Upper lobe of right lung (tissue), 1 donor: ENCODE data around the gene RGS12. TPM values are rescaled to one million over a fixed set of nuclear protein-coding genes. Genes with fewer than 3 reads are reported as not detected.

Experiments
- ATAC-seq: fragments of 200-7000 bp; cut with Tn5 transposase; one replicate; pipeline ENCODE4 v1.9.1; 2020; ENCODE audit warnings: mild to moderate bottlenecking, moderate library complexity
- DNase-seq: peaks from one replicate; pipeline ENCODE4 v3.0.0-alpha.2; 2020
- H3K27ac ChIP-seq: fragments of 200-600 bp; one replicate; pipeline ENCODE4 v1.8.0; 2022
- H3K27me3 ChIP-seq: fragments of 200-600 bp; one replicate; pipeline ENCODE4 v1.8.0; 2022; ENCODE audit warnings: mild to moderate bottlenecking
- H3K36me3 ChIP-seq: fragments of 200-600 bp; one replicate; pipeline ENCODE4 v1.8.0; 2022
- H3K4me1 ChIP-seq: fragments of 200-600 bp; one replicate; pipeline ENCODE4 v1.8.0; 2022
- H3K4me3 ChIP-seq: fragments of 200-600 bp; one replicate; pipeline ENCODE4 v1.8.0; 2022; ENCODE audit warnings: mild to moderate bottlenecking
- H3K9me3 ChIP-seq: fragments of 200-600 bp; one replicate; pipeline ENCODE4 v1.8.0; 2022
- CTCF ChIP-seq: fragments of 200-600 bp; IDR thresholded peaks from one replicate; pipeline ENCODE4 v1.8.0; 2022; ENCODE audit warnings: antibody characterized with exemption
- intact Hi-C: fragments of 100-400 bp; cut with DNase I; formaldehyde crosslinking; loops from one replicate; pipeline ENCODE4 v1.11.0; 2022
- total RNA-seq: library from RNA; stranded (reverse); fragmentation: NEBNext Ultra II Directional; extraction: Animal tissue kit (Norgen Biotek cat#: 25700); gene quantifications from one replicate; pipeline ENCODE4 v1.2.1, GENCODE V29; 2021
- donor health status: DM: no; HTN: yes; CAD: no; lungs with severe emphysema.

Gene RGS12
- total RNA-seq, 1 donor from 2014 or later: 58.2 TPM

GRCh38 chr4:3335982-3336381 is 43.2 kb downstream of the RGS12 start:
- no peak for ATAC-seq
- Histone ChIP-seq H3K9me3 (no peaks in the 10 kb centered on the region), H3K4me1 (peaks cover 5% of the 10 kb centered on the region), H3K27ac (no peak overlapping the region), H3K27me3 (no peaks in the 10 kb centered on the region), H3K4me3 (no peak overlapping the region), H3K36me3 (no peaks in the 10 kb centered on the region)
- intact Hi-C loops: no loop called here
- DNase-seq: no peak
- no peak for TF ChIP-seq CTCF

DNA sequence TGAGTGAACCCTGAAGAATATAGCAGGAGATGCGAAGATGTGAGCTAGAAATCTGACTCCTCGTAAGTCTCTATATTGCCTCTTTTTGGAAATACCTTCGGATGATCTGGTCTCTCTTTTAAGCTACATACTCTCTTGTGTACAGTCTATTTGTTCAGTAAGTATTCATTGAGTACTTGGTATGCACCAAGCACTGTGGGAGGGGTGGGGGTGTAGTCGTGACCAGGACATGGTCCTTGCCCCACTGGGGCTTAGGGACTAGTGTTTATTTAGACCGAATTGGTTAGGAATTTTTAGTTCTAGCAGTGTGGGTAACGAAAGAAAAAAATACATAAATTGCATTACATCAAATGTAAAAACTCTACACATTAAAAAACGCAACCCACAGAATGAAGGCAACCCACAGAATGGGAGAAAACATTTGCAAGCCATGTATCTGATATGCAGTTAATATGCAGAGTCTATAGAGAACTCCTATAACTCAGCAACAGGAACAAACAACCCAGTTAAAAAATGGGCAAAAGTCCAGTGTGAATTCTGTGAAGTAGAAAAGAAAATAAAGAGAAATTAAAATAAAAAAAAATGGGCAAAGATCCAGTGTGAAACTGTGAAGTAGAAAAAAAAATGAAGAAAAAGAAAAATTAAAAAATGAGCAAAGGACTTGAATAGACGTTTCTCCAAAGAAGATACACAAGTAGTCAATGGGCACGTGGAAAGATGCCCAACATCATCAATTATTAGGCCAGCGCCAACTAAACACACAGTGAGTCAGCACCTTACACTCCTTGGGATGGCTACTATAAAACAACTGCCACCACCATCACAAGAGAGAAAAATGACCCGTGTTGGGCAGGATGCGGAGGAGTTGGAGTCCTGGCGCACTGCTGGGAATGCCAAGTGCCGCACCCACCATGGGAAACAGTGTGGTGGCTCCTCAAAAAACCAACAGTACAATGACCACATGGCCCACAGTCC is 43.8 kb downstream of the RGS12 start:
- peaks cover 4% of the 10 kb centered on the region for H3K4me1 ChIP-seq
- no peak overlapping the region for H3K4me3 ChIP-seq
- no peaks in the 10 kb centered on the region for H3K9me3 ChIP-seq
- intact Hi-C loops: no loop called here
- H3K27me3 ChIP-seq: no peaks in the 10 kb centered on the region
- ATAC-seq (no peak), DNase-seq (no peak)
- no peak for TF ChIP-seq CTCF
- H3K36me3 ChIP-seq: no peaks in the 10 kb centered on the region
- H3K27ac ChIP-seq: no peak overlapping the region

GRCh38 chr4:3337357-3337732 is 44.5 kb downstream of the RGS12 start:
- peaks cover 4% of the 10 kb centered on the region for H3K4me1 ChIP-seq
- ATAC-seq (no peak), DNase-seq (no peak)
- H3K36me3 ChIP-seq: no peaks in the 10 kb centered on the region
- no peak overlapping the region for H3K27ac ChIP-seq
- intact Hi-C loops: no loop called here
- H3K4me3 ChIP-seq: no peak overlapping the region
- TF ChIP-seq CTCF: no peak
- no peaks in the 10 kb centered on the region for H3K27me3 ChIP-seq
- H3K9me3 ChIP-seq: no peaks in the 10 kb centered on the region

DNA sequence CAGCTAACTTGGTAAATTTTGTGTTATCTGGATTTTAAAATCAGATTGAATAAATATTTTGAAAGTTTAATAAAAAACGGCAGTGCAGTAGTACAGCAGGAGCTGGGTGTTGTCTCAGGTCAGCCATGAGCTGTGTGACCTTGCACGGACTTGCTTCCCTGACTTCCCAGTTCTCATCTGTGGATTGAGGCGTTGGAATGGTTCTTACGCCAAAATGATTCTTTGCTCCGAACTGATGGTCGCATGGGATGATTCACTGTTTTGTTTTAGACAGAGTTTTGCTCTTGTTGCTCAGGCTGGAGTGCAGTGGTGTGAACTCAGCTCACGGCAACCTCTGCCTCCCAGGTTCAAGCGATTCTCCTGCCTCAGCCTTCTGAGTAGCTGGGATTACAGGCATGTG is 45.0 kb downstream of the RGS12 start:
- DNase-seq (no peak), ATAC-seq (no peak)
- peaks cover 4% of the 10 kb centered on the region for H3K4me1 ChIP-seq
- intact Hi-C loops: no loop called here
- TF ChIP-seq CTCF: no peak
- no peak overlapping the region for H3K27ac ChIP-seq
- H3K4me3 ChIP-seq: no peak overlapping the region
- no peaks in the 10 kb centered on the region for H3K27me3 ChIP-seq
- no peaks in the 10 kb centered on the region for H3K9me3 ChIP-seq
- no peaks in the 10 kb centered on the region for H3K36me3 ChIP-seq

DNA sequence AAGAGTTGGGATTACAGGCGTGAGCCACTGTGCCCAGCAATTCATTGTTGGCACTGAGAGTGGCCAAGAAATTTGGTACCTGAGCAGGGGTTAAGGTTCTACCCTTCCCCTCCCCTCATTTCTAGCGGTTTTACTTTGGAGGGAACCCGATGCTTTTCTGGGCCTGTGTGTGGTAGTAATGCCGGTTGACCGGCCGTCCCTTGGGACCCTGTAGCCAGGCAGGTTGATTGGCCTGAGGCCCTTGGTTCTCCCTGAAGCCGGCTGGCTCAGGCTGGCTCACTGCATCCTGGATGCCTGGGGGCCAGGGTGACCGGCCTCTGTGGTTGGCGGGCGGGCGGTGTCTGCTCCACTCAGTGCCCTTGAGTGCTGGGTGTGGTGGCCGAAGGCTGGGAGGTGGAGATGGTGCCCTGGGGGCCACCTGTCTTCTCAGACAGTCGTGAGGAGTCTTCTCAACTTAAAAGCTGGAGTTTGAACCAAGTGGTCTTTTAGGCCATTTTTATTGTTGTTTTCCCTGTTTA is 45.6 kb downstream of the RGS12 start:
- no peak overlapping the region for H3K27ac ChIP-seq
- DNase-seq (no peak), ATAC-seq (no peak)
- TF ChIP-seq CTCF: no peak
- H3K9me3 ChIP-seq: no peaks in the 10 kb centered on the region
- H3K27me3 ChIP-seq: no peaks in the 10 kb centered on the region
- H3K4me3 ChIP-seq: no peak overlapping the region
- intact Hi-C loops: no loop called here
- no peaks in the 10 kb centered on the region for H3K36me3 ChIP-seq
- peaks cover 4% of the 10 kb centered on the region for H3K4me1 ChIP-seq
